ENCODE data around the gene ANAPC4. TPM values are rescaled to one million over a fixed set of nuclear protein-coding genes. Genes with fewer than 3 reads are reported as not detected.

The ANAPC4 gene
- total and polyA plus RNA-seq, 2 of the 13 experiments (the other 11 are each of a cell fraction or from before 2014, with no cell fraction given): 14.5 to 30.2 TPM

GRCh38 chr4:25368315-25368714, 8.7 kb upstream of the ANAPC4 start (continued):
- no peak for TF ChIP-seq HOXA5 (CRISPR knock-in tag; IDR thresholded peaks at IDR 0.05)
- TF ChIP-seq DR1 (CRISPR knock-in tag; IDR thresholded peaks at IDR 0.05): no peak
- no peak for TF ChIP-seq ASH2L (IDR thresholded peaks at IDR 0.05; ENCODE audit: insufficient read length, low read depth, low read length)
- TF ChIP-seq FOXK2 (IDR thresholded peaks at IDR 0.05): no peak
- peak; percentile 54; the same call in 1 of the 2 replicates for TF ChIP-seq ISL2 (CRISPR knock-in tag; IDR thresholded peaks at IDR 0.05)
- TF ChIP-seq SOX13 (IDR thresholded peaks at IDR 0.05): no peak
- peak in 1 of 2 experiments; percentile 76; a peak in 2 of 4 replicates for TF ChIP-seq SOX13 (CRISPR knock-in tag; conservative IDR thresholded peaks at IDR 0.05 in 1 of 2, IDR thresholded peaks at IDR 0.05 in 1 of 2)
- no peak for TF ChIP-seq ZNF451 (CRISPR knock-in tag; IDR thresholded peaks at IDR 0.05)
- no peak for TF ChIP-seq ZFYVE20 (CRISPR knock-in tag; IDR thresholded peaks at IDR 0.05; ENCODE audit: borderline replicate concordance, low read depth)
- peak; percentile 44; the same call in 1 of the 2 replicates for TF ChIP-seq SOX5 (CRISPR knock-in tag; IDR thresholded peaks at IDR 0.05; ENCODE audit: borderline replicate concordance)
- TF ChIP-seq FOXO1 (CRISPR knock-in tag; IDR thresholded peaks at IDR 0.05): peak; percentile 44; the same call in 1 of the 2 replicates
- no peak for TF ChIP-seq FOXA1 (IDR thresholded peaks at IDR 0.05)
- TF ChIP-seq FOXA1 (CRISPR knock-in tag; IDR thresholded peaks at IDR 0.05): peak; percentile 55; the same call in 1 of the 2 replicates
- no peak for TF ChIP-seq MED8 (CRISPR knock-in tag; IDR thresholded peaks at IDR 0.05; ENCODE audit: insufficient replicate concordance)
- peak; percentile 41; the same call in 1 of the 2 replicates for TF ChIP-seq ARID5B (CRISPR knock-in tag; IDR thresholded peaks at IDR 0.05)
- no peak for TF ChIP-seq FOXP1 (IDR thresholded peaks at IDR 0.05)
- peak; percentile 12; the same call in 1 of the 2 replicates for TF ChIP-seq FOXP1 (CRISPR knock-in tag; IDR thresholded peaks at IDR 0.05)
- TF ChIP-seq TFDP2 (CRISPR knock-in tag; IDR thresholded peaks at IDR 0.05): no peak
- TF ChIP-seq SP4 (CRISPR knock-in tag; IDR thresholded peaks at IDR 0.05): no peak
